GM18907 (cell line): ENCODE results near the gene ZNF343.

ENCODE experiments used
- ATAC-seq: cut with Tn5 transposase; IDR thresholded peaks from one replicate; pipeline ENCODE4 v1.9.1; 2021; ENCODE audit warnings: mild to moderate bottlenecking, moderate library complexity; ENCODE audit not compliant: unreplicated experiment

The ZNF343 gene

DNA sequence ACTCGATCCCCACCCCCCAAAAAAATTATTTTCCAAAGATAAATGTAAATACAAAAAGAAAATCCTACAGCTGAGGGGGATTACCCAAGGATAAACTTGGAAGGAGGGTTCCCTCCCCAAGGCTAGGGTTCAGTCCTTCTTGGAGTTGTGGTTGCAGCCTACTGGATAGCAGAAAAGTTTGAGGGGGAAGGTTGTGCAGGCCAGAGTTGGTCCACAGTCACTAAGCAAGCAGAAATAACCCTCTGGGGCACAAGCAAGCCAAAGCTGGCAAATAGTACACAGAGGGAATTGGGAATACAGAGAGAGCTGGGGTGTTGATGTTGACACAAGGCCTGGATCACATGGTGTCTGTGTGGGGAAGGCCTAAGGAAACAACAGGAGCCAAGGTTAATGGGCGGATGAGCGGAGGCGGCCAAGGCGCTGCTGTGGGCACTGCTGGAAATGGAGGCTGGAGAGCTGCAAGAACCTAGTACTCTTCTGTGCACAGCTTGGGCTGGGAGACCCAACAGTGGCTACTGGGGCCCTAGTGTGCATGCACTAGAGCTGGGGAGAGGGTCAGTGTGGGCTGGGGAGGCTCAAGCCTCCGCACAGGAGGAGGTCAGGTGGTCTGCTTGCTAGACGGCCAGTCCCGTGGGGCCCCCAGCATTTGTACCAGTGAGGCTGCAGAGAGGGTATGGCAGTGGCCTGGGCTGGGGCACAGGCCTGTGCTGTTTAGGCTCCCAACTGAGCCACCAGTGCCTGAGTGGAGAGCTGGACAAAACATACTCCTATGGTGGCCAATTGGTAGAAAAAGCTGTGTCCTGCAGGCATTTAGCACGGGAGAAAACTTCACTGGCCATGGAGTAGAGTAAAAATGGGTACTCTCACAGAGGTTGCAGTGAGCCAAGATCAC is 32.6 kb downstream of the ZNF343 start:
- no peak for ATAC-seq

DNA sequence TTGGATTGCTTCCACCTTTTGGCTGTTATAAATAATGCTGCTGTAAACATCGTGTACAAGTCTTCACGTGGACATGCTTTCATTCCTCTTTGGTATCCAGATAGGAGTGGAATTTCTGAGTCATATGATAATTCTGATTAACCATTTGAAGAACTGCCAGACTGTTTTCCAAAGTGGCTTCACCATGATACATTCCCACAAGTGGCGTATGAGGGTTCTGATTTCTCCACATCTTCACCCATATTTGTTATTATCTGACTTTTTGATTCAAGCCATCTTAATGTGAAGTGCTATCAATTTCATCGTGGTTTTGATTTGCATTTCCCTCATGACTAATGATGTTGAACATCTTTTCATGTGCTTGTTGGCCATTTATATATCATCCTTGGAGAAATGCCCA is 35.2 kb downstream of the ZNF343 start:
- ATAC-seq = no peak

DNA sequence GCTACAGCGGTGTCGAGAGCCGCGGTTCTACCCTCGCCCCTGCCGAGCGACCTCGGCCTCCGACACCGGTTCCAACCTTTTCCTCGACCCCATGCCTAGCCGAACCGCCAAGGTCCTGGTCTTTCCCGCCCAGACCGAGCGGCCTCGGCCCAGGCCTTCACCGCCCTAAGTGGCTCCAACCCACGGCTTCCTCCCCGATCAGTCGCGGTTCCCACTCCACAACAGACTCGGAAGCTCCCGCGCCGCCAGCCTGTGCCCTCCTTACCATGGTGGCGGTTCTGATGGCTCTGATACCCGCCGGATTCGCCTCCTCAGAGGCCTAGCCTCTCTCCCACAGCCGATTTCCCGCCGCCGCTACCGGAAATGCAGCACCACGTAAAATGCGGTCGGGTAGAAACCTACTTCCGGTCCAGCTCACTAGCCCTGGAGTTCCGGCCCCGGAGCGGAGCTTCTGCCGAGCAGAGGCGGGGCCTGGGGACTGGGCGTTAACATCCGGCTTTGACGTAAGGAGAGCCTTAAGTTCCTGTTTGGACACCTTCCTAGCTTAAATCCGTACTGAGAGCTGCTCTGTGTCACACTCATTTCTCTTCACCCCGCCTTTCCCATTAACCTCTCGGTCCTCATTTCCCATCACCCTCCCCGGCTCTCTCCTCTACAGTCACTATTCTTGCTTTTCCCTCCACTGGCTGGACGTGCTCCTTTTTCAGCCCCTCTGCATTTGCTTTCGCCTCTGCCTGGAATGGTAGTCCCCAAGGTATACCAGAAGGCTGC is 38.1 kb downstream of the ZNF343 start, which contains the start of gene SNRPB:
Gene SNRPB, minus strand, starts transcription at position 367 of the 771 bp plus-strand sequence. Its CDS starts 99 bp downstream, at position 268.
- ATAC-seq = peak; percentile 95

DNA sequence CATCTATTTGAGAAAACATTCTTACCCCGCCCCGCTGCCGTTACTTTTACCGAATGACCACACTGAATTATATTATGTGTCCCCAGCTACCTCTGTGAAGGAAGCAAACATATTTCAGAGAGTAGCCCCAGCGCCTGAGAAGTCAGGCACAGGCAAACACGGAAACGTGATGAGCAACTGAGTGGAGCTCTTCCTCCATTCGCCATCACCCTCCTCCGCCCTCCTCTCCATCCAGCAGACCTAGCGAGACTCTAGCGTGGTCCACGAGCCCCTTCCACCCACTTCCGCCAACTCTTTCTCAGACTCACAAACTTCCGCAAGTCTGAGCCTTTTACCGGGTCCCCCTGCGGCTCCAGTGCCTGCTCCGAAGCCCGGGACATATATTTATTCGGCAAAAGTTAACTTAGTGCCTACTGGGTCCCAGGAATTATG is 38.7 kb downstream of the ZNF343 start:
- peak; percentile 36 for ATAC-seq

DNA sequence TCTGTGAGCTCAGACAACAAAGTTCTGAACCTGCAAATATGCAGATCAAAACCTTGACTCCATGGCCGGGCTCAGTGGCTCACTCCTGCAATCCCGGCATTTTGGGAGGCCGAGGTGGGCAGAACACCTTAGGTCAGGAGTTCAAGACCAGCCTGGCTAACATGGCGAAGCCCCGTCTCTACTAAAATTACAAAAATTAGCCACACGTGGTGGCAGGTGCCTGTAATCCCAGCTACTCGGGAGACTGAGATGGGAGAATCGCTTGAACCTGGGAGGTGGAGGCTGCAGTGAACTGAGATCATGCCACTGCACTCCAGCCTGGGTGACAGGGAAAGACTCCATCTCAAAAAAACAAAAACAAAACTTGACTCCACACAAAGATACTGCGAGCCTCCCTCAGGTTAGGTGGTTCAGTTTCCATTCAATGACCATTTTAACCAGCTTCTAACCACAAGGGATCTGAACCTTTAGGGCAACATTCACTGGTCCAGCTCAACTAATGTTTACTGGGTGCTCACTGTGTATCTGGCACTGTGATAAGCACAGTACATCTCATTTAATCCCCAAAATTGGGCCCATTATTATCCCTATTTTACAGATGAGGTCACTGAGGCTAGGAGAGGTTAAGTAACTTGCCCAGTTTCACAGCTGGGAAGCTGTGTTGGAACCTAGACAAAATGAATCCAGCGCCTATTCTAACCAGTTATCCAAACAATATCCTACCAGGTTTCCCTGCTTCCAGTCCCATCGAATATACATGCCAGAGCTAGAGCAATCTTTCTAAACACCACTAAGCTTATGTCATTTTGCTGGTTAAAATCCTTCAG is 39.9 kb downstream of the ZNF343 start:
- no peak for ATAC-seq

DNA sequence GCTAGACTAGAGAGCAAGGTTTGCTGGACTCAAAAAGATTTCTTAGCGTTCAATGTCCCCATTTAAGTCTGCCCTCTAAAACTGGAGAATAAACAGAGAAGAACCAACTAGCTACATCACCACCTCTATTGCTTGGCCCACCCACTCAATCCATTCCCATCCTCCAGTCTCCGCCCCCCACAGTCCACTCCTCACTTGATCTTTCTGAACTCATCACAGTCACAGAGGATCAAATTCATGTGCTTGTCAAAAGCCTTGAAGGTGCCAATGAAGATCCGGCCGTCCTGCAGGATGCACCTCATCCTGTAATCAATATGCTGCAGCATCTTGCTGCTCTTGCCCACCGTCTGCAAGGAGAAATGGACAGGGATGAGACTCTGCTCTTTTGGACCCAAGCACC is 41.3 kb downstream of the ZNF343 start:
- no peak for ATAC-seq

DNA sequence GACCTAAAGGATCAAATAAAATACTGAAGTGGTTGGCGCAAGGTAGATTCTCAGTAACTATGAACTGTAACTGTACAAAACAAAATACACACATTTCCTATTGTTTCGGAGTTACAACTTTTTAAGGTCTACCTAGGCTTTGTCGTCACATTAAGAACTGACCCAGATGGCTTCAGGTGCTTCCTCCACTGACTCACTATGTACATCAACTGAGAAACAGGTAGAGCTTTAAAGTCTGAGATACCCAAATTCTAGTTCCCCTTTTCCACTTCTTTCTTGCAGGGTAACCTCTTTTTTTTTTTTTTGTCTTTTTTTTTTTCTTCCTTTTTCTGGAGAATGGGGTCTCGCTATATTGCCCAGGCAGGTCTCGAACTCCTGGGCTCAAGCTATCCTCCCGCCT is 43.6 kb downstream of the ZNF343 start:
- no peak for ATAC-seq

DNA sequence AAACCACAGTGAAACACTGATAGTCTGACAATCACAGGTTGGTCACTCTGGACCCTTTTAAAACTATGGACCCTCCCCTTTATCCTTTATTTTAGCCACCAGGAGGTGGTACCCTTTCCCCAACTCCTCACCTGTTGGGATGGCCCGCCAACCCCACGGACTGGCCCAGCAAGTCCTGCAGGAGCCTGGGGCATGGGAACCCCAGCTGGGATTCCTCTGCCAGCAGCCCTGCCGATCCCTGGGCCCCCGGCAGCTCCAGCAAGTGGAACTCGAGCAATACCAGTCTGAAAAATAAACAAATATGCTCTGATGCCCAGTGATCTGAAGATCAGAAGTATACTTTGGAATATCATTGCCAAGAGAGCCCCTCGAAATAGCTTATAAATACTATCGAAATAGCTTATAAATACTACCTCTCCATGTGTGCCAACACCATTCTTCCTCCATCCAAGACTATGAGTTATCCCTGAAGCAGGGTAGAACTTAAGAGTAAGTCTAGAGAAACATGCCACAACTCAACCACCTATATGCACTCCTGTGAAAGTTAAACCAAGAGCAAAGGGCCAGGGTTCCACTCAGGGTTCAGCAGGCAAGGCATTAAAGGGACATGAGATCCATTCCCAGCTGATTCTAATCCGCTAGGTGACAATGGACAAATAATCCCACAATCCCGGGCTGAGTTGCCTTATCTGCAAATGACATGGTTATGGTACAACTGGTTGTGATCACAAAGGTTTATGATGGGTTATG is 44.9 kb downstream of the ZNF343 start:
- ATAC-seq = no peak

DNA sequence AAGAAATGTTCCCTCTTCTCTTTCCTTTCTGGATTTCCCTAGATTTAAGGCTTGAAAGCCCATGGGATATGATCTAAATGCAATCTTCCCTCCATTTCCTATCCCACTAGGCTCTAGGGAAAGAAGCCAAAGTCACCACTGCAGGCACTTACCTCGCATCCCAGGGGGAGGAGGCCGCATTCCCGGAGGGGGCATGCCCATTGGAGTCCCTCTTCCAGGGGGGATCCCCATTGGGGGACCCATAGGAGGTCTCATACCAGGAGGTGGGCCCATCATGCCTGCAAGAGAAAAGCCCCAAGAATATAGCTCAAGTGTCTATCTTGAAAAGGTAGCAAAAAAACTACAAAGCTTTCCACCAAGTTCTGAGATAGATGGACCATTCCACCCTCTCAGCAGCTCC is 46.2 kb downstream of the ZNF343 start:
- no peak for ATAC-seq

DNA sequence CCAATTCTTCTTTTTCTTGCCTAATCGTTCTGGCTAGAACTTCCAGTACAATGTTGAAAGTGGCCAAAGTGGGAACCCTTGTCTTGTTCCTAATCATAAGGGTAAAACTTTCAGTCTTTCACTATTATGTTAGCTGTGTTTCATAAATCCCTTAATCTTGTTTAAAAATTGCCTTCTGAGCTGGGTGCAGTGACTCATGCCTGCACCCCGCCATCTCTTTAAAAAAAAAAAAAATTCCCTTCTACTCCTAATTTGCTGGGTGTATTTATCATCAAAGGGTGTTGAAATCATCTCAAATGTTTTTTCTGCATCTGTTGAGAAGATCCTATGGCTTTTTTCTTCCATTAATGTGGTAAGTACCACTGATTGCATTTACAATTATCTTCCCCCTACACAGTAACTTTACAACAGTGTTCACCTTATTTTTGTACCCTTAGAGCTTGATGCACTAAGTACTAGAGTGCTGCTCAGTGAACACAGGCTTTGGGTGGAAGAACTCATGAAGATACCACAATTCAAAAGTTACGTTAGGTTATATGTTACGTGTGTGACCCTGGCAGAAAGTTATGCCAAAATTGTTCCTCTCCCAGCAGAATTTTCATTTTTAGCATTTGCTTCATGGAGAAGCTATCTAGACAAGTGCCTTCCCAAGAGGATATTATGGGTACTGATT is 47.8 kb downstream of the ZNF343 start:
- no peak for ATAC-seq

DNA sequence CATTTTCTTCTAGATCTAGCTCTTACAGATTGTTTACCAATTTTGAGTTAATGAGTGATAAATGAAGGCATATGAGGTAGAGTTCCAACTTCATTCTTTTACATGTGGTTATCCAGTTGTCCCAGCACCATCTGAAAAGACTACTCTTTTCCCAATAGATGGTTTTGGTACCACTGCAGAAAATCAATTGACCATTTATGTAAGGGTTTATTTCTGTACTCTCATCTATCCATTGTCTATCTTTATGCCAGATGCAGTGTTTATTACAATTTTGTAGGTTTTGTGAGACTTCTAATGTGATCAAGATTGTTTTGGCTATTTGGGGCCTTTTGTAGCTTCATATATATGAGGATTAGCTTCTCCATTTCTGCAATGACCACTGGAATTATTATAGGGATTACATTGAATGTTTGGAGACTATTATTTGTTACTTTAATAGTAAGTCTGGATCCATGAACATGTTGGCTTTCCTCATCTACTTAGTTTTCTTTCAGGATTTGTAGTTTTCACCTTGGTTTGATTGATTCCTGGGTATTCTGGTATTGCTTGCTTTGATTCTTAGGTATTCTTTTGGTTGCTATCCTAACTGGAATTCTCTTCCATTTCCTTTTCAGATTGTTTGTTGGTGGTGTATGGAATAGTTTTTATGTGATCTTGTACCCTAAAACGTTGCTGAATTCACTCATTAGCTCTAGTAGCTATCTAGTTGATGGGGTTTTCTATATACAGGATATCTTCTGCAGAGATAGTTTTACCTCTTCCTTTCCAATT is 48.5 kb downstream of the ZNF343 start:
- ATAC-seq = no peak

DNA sequence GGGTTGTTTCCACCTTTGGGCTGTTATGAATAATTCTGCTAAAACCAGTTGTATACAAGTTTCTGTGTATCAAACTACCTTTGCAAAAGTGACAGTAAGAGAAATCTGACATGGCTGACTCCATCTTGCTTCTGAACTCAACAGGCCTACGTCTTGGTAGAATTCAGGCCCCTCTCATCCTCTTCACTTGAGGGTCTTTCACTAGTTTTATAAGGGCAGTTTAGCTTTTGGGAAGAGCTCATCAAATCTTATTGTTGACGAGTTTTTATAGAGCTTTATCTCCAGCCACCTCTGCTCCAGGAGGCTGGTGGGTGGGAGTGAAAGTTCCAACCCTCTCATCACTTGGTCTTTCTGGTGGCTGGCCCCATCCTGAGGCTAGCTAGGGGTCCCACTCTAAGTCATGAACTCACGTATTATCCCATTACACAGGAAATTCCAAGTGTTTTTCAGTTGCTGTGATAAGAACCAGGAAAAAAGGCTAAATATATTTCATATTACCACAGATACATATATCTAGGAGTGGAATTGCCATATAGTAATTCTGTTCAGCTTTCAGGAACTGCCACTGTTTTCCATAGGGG is 49.7 kb downstream of the ZNF343 start:
- no peak for ATAC-seq

DNA sequence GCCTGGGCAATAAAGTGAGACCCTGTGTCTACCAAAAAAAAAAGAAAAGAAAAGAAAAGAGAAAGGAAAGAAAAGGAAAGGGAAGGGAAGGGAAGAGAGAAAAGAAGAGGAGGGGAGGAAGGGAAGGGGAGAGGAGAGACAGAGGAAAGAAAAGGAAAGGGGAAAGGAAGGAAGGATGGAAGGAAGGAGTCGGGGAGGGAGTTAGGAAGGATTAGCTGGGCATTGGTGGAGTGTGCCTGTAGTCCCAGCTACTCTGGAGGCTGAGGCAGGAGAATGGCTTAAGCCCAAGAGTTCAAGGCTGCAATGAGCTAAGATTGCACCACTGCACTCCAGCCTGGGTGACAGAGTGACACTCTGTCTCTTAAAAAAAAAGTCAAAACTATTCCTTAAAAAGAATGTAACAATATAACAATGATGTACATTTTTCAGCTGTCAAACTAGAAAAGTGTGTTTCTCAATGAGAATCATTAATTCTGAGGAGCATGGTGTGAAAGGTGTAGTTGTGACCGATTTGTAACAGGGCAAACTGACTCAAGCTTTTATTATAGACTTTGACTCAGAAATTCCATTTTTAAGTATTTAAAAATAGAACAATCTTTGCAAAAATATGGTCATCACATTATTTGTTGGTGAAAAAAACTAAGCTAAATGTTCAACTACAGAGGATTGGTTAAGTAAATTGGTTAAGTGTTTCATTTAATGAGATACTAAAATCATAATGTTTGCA is 52.8 kb downstream of the ZNF343 start:
- no peak for ATAC-seq

DNA sequence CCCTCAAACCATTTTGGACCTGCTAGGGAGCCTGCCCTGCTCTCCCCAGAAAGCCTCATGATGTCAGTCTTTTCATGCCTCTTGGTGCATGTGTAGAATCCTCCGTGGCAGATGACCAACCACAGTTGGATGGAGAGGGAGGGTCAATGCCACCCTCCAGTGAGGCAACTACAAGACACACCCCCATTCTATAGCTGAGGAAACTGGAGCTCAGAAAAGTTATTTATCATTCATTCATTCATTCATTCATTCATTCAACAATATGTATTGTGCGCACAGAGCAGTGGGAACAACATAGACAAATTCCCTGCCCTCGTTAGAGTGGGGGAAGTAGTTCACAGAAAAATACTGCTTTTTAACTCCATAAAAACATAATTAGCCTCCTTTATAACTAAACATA is 54.9 kb downstream of the ZNF343 start:
- no peak for ATAC-seq

DNA sequence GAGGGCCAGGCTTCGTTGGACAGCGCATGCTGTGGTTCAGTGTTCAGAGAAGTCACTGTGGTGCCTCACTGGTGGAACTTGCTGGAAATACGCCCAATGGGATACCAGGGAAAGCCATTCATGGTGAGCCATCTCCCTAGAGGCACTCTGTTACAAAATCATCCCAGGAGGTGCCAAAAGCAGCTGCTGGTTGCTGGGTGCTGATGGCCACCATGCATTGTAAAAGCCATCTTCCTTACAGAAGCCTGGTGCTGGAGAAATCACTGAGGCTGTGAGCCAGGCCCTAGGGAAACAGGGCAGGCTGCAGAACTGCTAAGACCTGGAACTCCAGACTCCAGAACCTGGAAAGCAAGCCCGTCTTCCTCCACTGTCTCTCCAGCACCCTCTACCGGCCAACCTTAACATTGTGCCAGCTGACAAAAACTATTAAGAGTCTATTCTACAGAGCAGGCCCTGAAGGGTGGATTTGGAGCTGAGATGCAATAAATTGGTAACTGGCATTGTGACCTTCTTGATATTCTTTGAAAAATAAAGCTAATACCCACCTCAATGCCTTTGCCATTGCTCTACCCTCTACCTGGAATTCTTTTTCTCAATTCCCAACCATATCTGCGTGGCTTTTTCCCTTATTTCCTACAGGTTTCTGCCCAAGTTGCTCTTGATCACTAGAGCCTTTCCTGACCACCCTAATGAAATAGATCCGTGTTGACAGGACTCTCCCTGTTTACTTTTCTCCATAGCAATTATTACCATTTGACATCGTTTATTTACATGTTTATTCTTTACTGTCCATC is 56.6 kb downstream of the ZNF343 start:
- no peak for ATAC-seq

DNA sequence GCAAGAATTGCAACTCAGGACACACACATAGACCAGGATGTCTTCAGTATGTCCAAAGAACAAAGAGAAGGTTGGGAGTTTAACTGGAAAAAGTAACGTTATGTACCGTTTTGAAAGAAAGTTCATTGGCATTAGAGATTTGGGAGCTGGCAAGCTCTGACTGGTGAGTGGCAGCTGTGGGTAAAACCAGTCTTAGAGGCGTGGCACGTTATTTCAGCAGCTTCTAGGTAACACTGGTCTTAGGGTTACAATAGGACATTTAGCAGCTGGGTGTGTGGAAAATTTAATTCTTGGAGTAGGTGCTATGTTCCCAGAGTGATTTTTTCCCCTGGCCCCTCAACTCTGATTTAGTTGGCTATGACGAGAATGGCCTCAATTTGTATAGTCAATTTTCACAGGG is 57.3 kb downstream of the ZNF343 start:
- ATAC-seq = no peak

DNA sequence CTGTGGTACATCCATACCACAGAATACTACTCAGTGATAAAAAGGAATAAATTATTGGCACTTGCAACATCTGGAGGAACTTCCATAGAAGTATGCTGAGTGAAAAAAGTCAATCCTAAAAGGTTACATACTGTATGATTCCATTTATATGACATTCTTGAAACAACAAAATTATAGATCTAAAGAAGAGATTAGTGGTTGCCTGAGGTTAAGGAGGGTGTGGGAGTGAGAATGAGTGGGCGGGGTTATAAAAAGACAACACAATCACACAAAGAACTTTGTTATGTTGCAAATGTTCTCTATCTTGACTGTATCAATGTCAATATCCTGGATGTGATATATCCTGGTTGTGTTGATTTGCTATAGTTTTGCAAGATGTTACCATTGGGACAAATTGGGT is 59.3 kb downstream of the ZNF343 start:
- ATAC-seq = no peak
